PC-3 (cell line): ENCODE data around the gene PODXL2. TPM values are rescaled to one million over a fixed set of nuclear protein-coding genes. Genes with fewer than 3 reads are reported as not detected.

Experiments
- ATAC-seq: fragments of 200-7000 bp; cut with Tn5 transposase; 2 replicates; pipeline ENCODE4 v1.9.1; 2020; ENCODE audit warnings: mild to moderate bottlenecking, moderate library complexity
- BruUV-seq: library from RNA; stranded (reverse); fragments of 400-500 nt; replicated peaks from 2 replicates; lab custom pipeline; 2021; lab: Mats Ljungman, UMichigan
- CTCF ChIA-PET: fragments of 300-600 bp; sonication (Branson Sonifier 250); formaldehyde crosslinking; loops from one replicate; lab custom pipeline; 2022; ENCODE audit warnings: antibody characterized with exemption; lab: Charles Lee
- POLR2A ChIA-PET: fragments of 300-600 bp; sonication (Branson Sonifier 250); formaldehyde crosslinking; loops from one replicate; lab custom pipeline; 2022; ENCODE audit warnings: antibody characterized with exemption; ENCODE audit not compliant: unreplicated experiment; lab: Charles Lee
- DNase-seq: peaks from one replicate; pipeline ENCODE4 v3.0.0-alpha.2; 2015
- H2AFZ ChIP-seq: fragments of 300-600 bp; sonication (generic); 2 replicates; pipeline ENCODE4 v1.6.0; 2016; ENCODE audit warnings: antibody characterized with exemption, low read length
- H3F3A ChIP-seq: fragments of 300-600 bp; sonication (generic); one replicate; pipeline ENCODE4 v1.6.0; 2017; ENCODE audit warnings: antibody characterized with exemption, low read length, control low read depth, mild to moderate bottlenecking; ENCODE audit not compliant: unreplicated experiment
- H3K27ac ChIP-seq: fragments of 300-600 bp; sonication (generic); 2 replicates; pipeline ENCODE4 v1.5.1; 2016; ENCODE audit warnings: mild to moderate bottlenecking, low read length
- H3K27me3 ChIP-seq: fragments of 300-600 bp; sonication (generic); 2 replicates; pipeline ENCODE4 v1.6.1; 2016; ENCODE audit warnings: low read length, mixed read lengths
- H3K36me3 ChIP-seq: fragments of 300-600 bp; sonication (generic); 2 replicates; pipeline ENCODE4 v1.6.1; 2016; ENCODE audit warnings: low read depth, mixed run types, low read length, mixed read lengths
- H3K4me1 ChIP-seq: fragments of 300-600 bp; sonication (generic); 2 replicates; pipeline ENCODE4 v1.5.1; 2016; ENCODE audit warnings: low read length; ENCODE audit not compliant: insufficient read depth
- H3K4me2 ChIP-seq: fragments of 300-600 bp; sonication (generic); 2 replicates; pipeline ENCODE4 v1.6.0; 2016; ENCODE audit warnings: low read length
- H3K4me3 ChIP-seq: fragments of 300-600 bp; sonication (generic); 2 replicates; pipeline ENCODE4 v1.5.1; 2016; ENCODE audit warnings: mild to moderate bottlenecking, low read length, mixed read lengths
- H3K79me2 ChIP-seq: fragments of 300-600 bp; sonication (generic); 2 replicates; pipeline ENCODE4 v1.6.1; 2017; ENCODE audit warnings: low read length, mixed read lengths
- H3K9ac ChIP-seq: fragments of 300-600 bp; sonication (generic); 2 replicates; pipeline ENCODE4 v1.6.0; 2016; ENCODE audit warnings: mild to moderate bottlenecking, low read length
- H3K9me2 ChIP-seq: fragments of 300-600 bp; sonication (generic); replicated peaks from 2 replicates; pipeline ENCODE4 v1.6.1; 2016; ENCODE audit warnings: mixed run types, low read length, mixed read lengths
- H3K9me3 ChIP-seq: fragments of 300-600 bp; sonication (generic); 2 replicates; pipeline ENCODE4 v1.6.1; 2016; ENCODE audit warnings: low read length, mixed read lengths
- H4K20me1 ChIP-seq: fragments of 300-600 bp; sonication (generic); 2 replicates; pipeline ENCODE4 v1.6.1; 2016; ENCODE audit warnings: low read length, mixed read lengths
- EZH2 ChIP-seq: fragments of 300-600 bp; sonication (generic); IDR thresholded peaks from one replicate; pipeline ENCODE4 v1.6.1; 2017; ENCODE audit warnings: antibody characterized with exemption, mild to moderate bottlenecking, low read length; ENCODE audit not compliant: unreplicated experiment
- EZH2phosphoT487 ChIP-seq: fragments of 300-600 bp; sonication (generic); IDR thresholded peaks from 2 replicates; pipeline ENCODE4 v1.6.1; 2018; ENCODE audit warnings: mild to moderate bottlenecking, antibody characterized with exemption, low read length, borderline replicate concordance
- intact Hi-C: fragments of 100-400 bp; cut with micrococcal nuclease; formaldehyde crosslinking; loops from 2 replicates; pipeline ENCODE4 v1.9.0; 2023
- total RNA-seq: library from RNA; depleted of rRNA; stranded (reverse); fragments of >200 nt; gene quantifications from 2 replicates; pipeline ENCODE4 v1.2.3, GENCODE V29; 2014
- TF ChIP-seq, protein P1 (sequence below): fragments of 300-600 bp; sonication (generic); conservative IDR thresholded peaks from 2 replicates; pipeline ENCODE4 v1.5.1; 2017; ENCODE audit warnings: antibody characterized with exemption, low read depth, mild to moderate bottlenecking, low read length

The PODXL2 gene
- total RNA-seq, 1 experiment from 2014 or later: 32.4 TPM

DNA sequence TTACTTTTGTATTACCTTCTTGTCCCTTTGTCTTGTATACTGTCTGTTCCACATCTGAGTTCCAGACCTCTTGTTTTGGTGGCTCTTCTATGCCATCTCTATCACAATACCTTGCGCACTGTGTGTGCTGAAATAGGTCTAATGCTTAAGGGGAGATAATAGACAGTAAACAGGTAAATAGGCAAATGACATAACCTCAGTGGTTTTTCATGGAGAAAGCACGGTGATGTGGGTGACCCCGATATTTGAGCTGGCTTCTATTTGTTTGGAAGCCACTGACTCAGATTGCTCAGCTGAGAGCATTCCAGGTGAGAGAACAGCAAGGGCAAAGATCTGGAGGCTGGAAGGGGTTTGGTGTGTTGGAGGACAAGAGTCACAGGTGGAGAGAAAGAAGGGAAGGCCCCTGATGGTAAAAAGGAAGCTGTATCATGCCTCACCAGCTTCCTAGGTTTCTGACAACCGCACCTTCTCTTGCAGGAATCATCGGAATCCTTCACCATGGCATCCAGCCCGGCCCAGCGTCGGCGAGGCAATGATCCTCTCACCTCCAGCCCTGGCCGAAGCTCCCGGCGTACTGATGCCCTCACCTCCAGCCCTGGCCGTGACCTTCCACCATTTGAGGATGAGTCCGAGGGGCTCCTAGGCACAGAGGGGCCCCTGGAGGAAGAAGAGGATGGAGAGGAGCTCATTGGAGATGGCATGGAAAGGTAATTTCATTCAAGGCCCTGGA, 30.0 kb upstream of the PODXL2 start:
- Histone ChIP-seq H3K27ac (peak overlapping the region; percentile 66), H3F3A (no peaks in the 10 kb centered on the region), H3K27me3 (no peaks in the 10 kb centered on the region), H3K9me2 (no peaks in the 10 kb centered on the region), H3K9me3 (no peaks in the 10 kb centered on the region), H3K4me2 (peak overlapping the region; percentile 100), H3K79me2 (peaks cover 45% of the 10 kb centered on the region), H4K20me1 (no peaks in the 10 kb centered on the region), H3K36me3 (peaks cover 11% of the 10 kb centered on the region), H3K4me1 (peaks cover 23% of the 10 kb centered on the region), H3K9ac (peak overlapping the region; percentile 100), H3K4me3 (peak overlapping the region; percentile 81), H2AFZ (peak overlapping the region; percentile 71; the same call in 1 of the 2 replicates)
- peak; percentile 8 for DNase-seq
- TF ChIP-seq, protein P1, sequence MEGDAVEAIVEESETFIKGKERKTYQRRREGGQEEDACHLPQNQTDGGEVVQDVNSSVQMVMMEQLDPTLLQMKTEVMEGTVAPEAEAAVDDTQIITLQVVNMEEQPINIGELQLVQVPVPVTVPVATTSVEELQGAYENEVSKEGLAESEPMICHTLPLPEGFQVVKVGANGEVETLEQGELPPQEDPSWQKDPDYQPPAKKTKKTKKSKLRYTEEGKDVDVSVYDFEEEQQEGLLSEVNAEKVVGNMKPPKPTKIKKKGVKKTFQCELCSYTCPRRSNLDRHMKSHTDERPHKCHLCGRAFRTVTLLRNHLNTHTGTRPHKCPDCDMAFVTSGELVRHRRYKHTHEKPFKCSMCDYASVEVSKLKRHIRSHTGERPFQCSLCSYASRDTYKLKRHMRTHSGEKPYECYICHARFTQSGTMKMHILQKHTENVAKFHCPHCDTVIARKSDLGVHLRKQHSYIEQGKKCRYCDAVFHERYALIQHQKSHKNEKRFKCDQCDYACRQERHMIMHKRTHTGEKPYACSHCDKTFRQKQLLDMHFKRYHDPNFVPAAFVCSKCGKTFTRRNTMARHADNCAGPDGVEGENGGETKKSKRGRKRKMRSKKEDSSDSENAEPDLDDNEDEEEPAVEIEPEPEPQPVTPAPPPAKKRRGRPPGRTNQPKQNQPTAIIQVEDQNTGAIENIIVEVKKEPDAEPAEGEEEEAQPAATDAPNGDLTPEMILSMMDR: no peak
- no peak for TF ChIP-seq EZH2phosphoT487
- no peak for TF ChIP-seq EZH2
- BruUV-seq: TSS peak; percentile 57
- ChIA-PET POLR2A (interaction anchor here (0.6 to 0.8 kb wide), 3 partner anchors 237 to 807 kb away, joined by 3 to 5 read pairs (median 3); no protein-coding TSS in a partner anchor), CTCF (no interaction called here)
- no peak for ATAC-seq
- intact Hi-C loops: loop anchor here (10.0 kb wide), 1 partner anchor 96 kb away; no protein-coding TSS in a partner anchor

GRCh38 chr3:127600749-127601456, 28.1 kb upstream of the PODXL2 start:
- POLR2A ChIA-PET: no interaction called here
- Histone ChIP-seq H3K9me2 (no peaks in the 10 kb centered on the region), H3K27me3 (no peaks in the 10 kb centered on the region), H3K4me1 (peaks cover 23% of the 10 kb centered on the region), H4K20me1 (no peaks in the 10 kb centered on the region), H3K4me3 (0 out of 2 replicates have a peak overlapping the region, but pooled peaks have one; percentile 24), H3K27ac (no peak overlapping the region), H3K36me3 (peaks cover 25% of the 10 kb centered on the region), H2AFZ (no peak overlapping the region), H3K9ac (no peak overlapping the region), H3K79me2 (peaks cover 45% of the 10 kb centered on the region), H3K4me2 (peak overlapping the region; percentile 100), H3F3A (no peaks in the 10 kb centered on the region), H3K9me3 (no peaks in the 10 kb centered on the region)
- ATAC-seq: no peak
- no TSS peak for BruUV-seq
- TF ChIP-seq, protein P1: no peak
- TF ChIP-seq EZH2phosphoT487 (no peak), EZH2 (no peak)
- DNase-seq: no peak
- CTCF ChIA-PET: no interaction called here
- intact Hi-C loops: no loop called here
